NCI-H446 treated with DMSO at 0.1 percent for 48 hours (cell line): ENCODE results near the gene IFI30.
A peak's percentile ranks its signal among the peaks of the same experiment; 100 is the strongest.
"Not testable (repeated sequence)": the region's sequence is repeated elsewhere in the genome, so short reads cannot be mapped to it uniquely, and the experiment has no call there.

ENCODE experiments used
- DNase-seq: peaks from one replicate; lab custom pipeline; 2025; lab: John Stamatoyannopoulos, UW

IFI30 gene

DNA sequence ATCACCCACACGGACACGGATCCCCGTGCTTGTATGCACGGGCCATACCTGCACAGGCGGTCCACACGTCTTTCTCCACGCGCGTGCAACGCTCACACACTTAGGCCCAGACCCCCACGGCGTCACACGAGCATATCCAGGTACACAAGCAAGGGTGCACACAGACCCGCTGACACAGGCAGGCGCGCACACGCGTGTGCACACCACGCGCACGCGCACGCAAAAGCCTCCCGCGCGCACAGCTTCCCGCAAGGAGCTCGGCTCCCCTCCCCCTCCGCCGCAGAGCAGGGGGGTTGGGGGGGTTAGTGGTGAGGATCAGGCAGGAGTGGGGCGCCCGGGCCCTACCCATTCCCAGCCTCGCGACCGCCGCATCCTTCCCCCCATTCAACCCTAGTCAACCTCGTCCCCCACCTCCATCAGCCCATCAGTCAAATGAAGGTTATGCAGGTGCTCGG, 29.8 kb downstream of the IFI30 start:
- no peak for DNase-seq

DNA sequence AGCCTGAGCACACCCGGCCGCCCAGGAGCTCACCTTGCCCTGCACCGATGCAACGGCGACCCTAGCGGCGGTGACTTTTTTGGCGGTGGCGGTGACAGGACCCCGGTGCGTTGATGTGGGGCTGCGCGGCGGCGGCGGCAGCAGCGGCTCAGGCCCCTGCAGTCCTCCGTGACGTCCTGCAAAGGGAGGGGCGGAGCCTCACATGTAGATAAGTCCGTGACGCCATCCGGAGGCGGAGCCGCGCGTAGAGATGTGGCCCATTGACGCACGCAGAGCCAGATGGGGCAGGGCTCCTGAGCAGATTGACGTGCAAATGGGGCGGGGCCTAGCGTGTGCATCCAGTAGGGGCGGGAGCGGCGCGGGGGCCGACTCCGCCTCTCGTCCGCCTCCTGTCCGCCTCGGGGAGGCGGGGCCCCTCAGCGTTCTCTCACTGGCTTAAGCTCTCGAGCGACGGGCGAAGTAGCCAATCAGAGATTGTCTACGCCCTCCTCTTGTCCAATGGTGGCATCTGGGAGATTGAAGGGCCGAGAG, 30.3 kb downstream of the IFI30 start, which contains the start of gene RAB3A:
Gene RAB3A, minus strand, starts transcription at position 180 of the 531 bp plus-strand sequence. CDS start 1,302 bp downstream, outside the sequence.
- DNase-seq: peak; percentile 100

- no peak for DNase-seq
Measured at GRCh38 chr19:18204394-18205199, 31.0 kb downstream of the IFI30 start.

GRCh38 chr19:18205200-18205892, 31.7 kb downstream of the IFI30 start:
- peak; percentile 27 for DNase-seq

DNA sequence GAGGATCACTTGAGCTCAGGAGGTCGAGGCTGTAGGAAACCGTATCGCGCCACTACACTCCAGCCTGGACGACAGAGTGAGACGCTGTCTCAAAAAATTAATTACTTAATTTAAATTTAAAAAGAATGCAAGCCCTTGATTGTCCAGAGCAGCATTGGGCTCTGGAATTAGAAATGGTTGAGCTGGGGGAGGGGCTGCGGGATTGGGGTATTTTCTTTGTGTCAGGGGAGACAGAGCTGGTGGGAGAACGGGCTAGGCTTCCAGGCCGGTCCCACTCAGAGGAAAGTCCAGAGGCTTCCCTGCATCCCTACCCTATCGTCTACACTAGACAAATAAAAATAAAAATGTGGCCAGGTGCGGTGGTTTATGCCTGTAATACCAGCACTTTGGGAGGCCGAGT, 32.4 kb downstream of the IFI30 start:
- no peak for DNase-seq

- DNase-seq: no peak
Measured at GRCh38 chr19:18208098-18208951, 34.7 kb downstream of the IFI30 start.

DNA sequence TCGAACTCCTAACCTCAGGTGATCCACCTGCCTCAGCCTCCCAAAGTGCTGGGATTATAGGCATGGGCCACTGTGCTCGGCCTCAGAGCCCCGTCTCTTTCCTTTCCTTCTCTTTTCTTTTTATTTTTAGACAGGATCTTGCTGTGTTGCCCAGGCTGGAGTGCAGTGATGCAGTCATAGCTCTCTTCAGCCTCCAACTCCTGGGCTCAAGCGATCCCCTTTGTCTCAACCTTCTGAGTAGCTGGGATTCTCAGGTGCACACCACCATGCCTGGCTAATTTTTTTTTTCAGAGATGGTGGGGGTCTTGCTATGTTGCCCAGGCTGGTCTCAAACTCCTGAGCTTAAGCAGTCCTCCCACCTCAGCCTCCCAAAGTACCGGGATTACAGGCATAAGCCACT, 36.3 kb downstream of the IFI30 start:
- not testable (repeated sequence) for DNase-seq

GRCh38 chr19:18211683-18212082, 38.1 kb downstream of the IFI30 start:
- DNase-seq: no peak

DNA sequence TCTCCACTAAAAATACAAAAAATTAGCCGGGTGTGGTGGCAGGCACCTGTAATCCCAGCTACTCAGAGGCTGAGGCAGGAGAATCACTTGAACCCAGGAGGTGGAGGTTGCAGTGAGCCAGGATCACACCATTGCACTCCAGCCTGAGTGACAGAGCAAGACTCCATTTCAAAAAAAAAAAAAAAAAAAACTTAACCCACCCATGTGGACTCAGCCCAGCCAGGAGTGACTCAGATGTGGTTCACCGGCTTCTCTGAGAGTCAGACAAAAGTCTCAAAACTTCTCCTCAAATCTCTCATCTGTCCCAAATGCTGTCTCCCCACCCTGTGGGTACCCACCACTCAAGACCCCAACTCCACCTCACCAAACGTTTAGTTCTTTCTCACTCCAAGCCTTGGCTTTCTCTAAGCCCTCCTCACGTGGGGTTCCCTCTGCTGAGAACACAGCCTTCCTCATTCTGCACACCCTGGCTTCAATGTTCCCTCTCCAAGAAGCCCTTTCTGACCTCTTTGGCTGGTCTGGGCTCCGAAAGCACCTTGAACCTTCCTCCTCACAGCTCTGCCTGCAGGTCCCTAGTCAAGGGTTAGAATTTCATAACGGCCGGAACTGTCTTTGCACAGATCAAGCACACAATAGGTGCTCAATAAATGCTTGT, 41.3 kb downstream of the IFI30 start:
- no peak for DNase-seq

DNA sequence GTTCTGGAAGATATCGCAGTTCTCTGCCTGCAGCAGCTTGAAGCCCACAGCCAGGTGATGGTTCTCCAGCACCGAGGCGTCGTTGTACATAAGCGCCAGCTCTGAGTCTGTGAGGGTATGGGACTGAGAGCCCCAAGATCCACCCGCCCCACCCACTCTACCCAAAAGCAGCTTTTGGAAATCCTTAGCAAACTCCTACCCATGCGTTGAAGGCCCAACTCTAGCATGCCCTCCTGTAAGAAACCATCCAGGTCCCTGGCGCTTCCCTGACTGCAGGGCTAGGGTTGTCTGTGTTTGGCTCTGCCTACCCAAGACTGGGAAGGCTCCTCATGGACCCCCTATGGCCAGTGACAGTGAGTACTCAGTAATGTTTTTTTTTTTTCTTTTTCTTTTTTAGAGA, 43.2 kb downstream of the IFI30 start:
- no peak for DNase-seq

DNA sequence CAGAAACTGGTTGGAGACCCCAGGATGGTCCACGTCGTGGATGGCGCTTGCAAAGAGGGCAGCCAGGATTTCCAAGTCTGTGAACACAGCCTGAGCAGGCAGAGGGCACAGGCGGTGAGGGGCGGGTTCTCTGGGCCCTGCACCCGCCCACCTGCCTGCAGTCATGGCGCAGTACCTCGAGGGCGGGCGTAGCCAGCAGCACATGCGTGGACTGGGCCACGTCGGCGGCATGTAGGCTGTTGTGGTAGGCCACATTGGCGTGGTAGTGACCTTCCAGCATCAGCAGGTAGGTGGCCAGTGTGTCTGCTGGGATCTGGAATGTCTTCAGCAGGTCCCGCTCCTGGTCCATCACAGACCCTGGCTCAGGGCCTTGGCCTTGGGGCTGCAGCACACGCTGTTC, 44.5 kb downstream of the IFI30 start:
- no peak for DNase-seq

DNA sequence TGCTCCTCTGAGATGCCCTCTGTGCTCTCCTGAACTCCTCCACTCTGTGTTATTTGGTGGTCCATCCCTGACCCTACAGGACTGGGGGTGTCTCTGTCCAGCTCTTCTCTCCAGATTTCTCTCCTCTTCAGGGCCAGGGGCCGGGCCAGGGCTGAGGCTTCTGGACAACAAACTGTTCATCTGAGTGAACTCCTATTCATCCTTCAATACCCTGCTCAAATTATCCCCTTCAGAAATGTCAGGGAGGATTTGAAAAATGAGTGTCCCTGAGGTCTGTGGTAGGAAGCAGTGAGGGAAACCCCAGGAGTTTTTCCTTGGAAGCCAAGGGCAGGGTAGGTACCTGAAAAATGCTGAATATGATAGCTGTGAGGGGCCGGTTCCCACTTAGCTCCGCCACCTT, 45.0 kb downstream of the IFI30 start:
- DNase-seq: no peak

DNA sequence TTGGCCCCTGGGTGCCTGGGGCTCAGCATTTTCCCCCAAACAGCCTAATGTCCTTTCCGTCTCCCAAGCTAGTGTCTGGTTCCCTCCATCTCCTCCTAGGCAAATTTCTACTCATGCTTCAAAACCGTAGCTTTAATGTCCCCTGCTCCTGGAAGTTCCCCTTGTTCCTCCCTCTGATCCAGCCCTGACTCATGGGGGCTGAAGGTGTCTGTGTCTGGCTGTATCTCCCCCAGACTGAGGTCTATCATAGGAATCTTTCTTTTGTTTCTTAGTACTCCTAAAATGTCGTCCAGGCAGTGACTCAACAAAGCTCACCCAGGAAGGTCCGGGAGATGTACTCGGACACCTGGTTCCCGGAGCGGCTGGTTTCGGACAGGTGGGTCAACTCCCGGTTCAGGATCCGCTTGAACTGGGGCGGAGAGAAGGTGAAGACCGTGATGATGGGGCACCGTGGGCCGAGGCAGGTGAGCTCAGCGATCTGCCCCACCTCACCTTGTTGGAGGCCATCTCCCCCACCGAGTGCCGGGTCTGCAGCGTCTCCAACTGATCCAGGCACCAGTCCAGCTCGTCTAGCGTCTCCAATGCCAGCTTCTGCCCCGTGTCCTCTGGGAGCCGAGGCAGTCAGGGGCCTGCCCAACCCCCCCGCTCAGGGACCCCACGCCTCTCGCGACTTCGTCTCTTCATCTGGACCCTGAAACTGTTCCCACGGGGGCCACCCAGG, 46.5 kb downstream of the IFI30 start:
- DNase-seq: no peak

DNA sequence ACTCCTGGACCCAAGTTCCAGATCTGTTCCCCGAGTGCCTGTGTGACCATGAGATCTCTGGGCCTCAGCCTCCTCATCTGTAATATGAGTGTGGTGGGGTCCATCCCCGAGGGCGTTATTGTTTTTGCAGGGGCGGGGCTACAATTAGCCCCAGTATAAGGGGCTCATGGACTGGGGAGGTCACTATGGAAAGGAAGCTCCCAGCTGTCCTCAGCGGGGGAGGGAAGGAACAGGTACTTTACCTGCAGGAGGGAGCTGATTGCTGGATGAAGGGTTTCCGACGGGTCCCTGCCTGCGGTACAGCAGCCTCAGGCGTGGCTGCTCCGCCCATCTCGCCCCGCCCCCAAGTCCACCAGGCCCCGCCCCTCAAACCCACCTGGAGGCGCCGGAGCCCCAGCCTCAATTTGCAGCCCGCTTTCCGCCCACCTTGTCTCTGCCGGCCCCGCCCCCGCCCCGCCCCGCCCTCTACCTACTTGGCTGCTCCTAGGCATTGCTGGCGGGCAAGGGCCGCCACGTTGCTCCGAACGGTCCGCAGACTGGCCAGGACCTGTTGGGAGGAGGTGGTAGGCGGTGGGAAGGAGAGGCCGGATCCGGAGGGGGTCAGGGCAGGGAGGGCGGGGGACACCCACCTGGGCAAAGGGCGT, 47.1 kb downstream of the IFI30 start:
- no peak for DNase-seq

DNA sequence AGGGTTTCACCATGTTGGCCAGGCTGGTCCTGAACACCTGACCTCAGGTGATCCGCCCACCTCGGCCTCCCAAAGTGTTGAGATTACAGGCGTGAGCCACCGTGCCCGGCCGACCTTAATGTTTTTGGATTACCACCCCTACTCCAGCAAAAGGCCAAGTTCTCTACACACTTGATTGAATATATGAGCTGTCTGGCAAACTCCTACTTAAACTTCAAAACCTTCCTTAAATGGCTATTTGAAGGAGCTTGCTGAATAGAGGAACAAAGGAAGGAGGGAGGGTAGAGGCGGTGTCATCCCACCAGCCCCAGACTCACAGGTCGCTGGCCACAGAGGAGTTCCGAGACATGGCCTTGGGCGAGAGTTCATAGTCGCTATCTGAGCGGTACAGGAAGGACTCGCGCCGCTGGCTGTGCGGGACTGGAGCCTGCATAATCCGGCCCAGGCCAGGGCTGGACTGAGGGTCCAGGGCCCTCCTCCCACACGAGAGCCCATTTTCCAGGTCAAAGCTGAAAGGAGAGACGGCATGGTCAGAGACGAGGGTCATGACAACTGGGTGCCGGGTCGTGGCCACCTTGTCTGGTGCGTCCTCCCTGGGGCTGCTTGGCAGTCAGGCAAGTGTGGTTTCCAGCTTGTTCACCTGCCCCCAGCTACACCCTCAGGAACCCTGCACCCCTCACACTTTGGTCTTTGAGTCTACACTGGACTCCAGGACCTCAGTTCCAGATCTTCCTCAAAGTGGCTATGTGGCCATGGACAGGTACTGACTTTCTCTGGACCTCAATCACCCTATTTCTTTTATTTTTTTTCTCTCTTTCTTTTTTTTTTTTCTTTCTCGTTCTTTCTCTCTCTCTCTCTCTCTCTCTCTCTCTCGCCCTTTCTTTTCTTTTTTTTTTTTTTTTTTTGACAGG, 48.5 kb downstream of the IFI30 start:
- no peak for DNase-seq

DNA sequence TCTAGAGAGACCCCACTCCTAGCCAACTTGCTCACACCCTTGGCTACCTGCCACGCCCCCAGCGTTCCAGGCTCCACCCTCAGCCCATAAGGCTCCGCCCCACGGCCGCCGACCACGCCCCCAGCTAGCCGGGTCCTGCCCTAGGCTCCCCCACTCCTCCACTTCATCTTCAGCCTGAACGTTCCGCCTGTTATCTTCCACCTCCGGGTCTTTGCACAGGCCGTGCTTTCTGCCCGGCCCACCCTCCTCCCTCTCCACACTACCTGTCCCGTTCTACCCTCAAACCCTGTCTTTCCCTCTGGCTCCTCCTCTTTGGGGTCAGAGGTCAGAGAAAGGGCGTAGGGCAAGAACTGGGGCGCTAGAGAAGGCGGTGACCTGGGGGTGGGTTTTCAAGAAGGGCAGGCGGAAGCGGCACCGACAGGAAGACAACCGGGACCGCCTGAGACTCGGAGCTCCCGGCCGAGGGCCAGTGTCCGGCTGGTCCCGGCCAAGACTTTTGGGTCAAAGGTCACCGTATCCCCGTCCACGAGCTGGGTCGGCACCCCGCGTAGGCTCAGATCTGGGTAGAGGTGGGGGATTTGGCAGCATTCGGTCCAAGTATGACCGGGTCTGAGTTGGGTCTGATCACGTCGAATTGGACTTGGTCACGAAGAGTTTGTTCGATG, 50.4 kb downstream of the IFI30 start:
- no peak for DNase-seq

DNA sequence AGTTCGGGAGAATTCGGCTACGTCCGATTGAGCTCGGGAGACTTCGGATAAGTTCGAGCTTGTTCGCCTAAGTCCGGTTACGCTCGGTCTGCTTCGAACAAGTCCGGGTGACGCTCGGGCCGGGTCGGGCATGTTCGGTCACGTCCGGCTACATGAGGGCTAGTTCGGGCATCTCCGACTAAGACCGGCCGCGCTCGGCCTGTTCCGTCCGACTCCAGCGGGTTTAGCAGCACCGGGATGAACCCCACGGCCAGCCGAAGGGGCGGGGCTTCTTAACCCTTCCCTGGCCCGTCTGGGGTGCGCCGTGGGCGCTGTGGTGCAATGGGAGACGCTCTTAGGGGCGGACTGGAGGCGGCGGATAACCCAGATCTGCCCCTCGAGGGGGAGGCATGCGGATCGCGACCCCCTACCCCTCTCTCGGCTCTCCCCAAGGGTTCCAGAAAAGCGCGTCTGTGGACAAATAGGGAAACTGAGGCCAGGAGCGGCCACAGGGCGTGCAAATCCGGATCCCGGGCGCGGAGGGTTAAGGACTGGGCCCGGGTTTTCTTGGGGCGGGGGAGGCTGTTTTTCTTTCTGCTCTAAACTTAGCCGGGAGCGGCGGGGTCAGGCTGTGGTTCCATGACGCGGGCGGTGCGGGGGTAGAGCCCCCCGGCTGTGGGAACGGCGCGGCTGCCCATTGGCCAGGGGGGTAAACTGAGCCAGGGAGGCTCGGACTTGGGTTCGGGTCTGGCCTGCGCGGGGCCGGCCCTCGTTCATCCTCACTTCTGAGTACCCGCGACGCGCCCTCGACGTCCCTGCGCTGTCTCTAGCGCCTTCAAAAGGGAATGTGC, 51.1 kb downstream of the IFI30 start:
- DNase-seq: peak; percentile 95

- DNase-seq: no peak
Measured at GRCh38 chr19:18225355-18225701, 51.7 kb downstream of the IFI30 start.
